SK-N-SH treated with all-trans-retinoic acid at 6 μM for 48 hours (cell line): ENCODE measurements around the gene MAP3K1.

Experiments
- ATAC-seq: fragments of 200-7000 bp; cut with Tn5 transposase; 3 replicates; pipeline ENCODE4 v1.9.1; 2020; ENCODE audit warnings: mild to moderate bottlenecking, moderate library complexity
- ARNTL ChIP-seq: fragments of 450-650 bp; formaldehyde crosslinking; IDR thresholded peaks from 2 replicates; pipeline ENCODE4 v1.5.0; 2020; ENCODE audit warnings: low read depth, mild to moderate bottlenecking, moderate library complexity, borderline replicate concordance
- CREB5 ChIP-seq: fragments of 250-450 bp; sonication (Bioruptor Pico); IDR thresholded peaks from 2 replicates; pipeline ENCODE4 v1.5.1; 2020; ENCODE audit warnings: low read depth, mild to moderate bottlenecking, moderate library complexity
- CSDC2 ChIP-seq: fragments of 250-450 bp; sonication (Bioruptor Pico); IDR thresholded peaks from 2 replicates; pipeline ENCODE4 v1.5.0; 2020; ENCODE audit warnings: mild to moderate bottlenecking, moderate library complexity
- CSRNP3 ChIP-seq: fragments of 250-450 bp; sonication (Bioruptor Pico); IDR thresholded peaks from 2 replicates; pipeline ENCODE4 v1.5.1; 2021; ENCODE audit warnings: mild to moderate bottlenecking, moderate library complexity
- ISL1 ChIP-seq: fragments of 250-450 bp; sonication (Bioruptor Pico); IDR thresholded peaks from 2 replicates; pipeline ENCODE4 v2.1.2; 2022; ENCODE audit warnings: mild to moderate bottlenecking, moderate library complexity
- OSR1 ChIP-seq: fragments of 250-450 bp; sonication (Bioruptor Pico); IDR thresholded peaks from 2 replicates; pipeline ENCODE4 v1.8.0; 2022; ENCODE audit warnings: moderate library complexity, mild to moderate bottlenecking, inconsistent platforms
- PATZ1 ChIP-seq: fragments of 250-450 bp; sonication (Bioruptor Pico); IDR thresholded peaks from 2 replicates; pipeline ENCODE4 v1.8.0; 2020; ENCODE audit warnings: mild to moderate bottlenecking, moderate library complexity, borderline replicate concordance
- POU6F1 ChIP-seq: fragments of 250-450 bp; sonication (Bioruptor Pico); IDR thresholded peaks from 2 replicates; pipeline ENCODE4 v1.8.0; 2021; ENCODE audit warnings: low read depth, mild to moderate bottlenecking, moderate library complexity, borderline replicate concordance
- PPARA ChIP-seq: fragments of 250-450 bp; sonication (Bioruptor Pico); IDR thresholded peaks from 2 replicates; pipeline ENCODE4 v1.5.0; 2020; ENCODE audit warnings: mild to moderate bottlenecking, borderline replicate concordance
- RARB ChIP-seq: fragments of 250-450 bp; sonication (Bioruptor Pico); IDR thresholded peaks from 2 replicates; pipeline ENCODE4 v1.8.0; 2021; ENCODE audit warnings: mild to moderate bottlenecking, moderate library complexity
- SNAI2 ChIP-seq: fragments of 250-450 bp; sonication (Bioruptor Pico); IDR thresholded peaks from 2 replicates; pipeline ENCODE4 v1.5.0; 2020; ENCODE audit warnings: mild to moderate bottlenecking, moderate library complexity
- TCF4 ChIP-seq: fragments of 250-450 bp; sonication (Bioruptor Pico); IDR thresholded peaks from 2 replicates; pipeline ENCODE4 v1.8.0; 2021; ENCODE audit warnings: mild to moderate bottlenecking, moderate library complexity, borderline replicate concordance
- TOX ChIP-seq: fragments of 250-450 bp; sonication (Bioruptor Pico); IDR thresholded peaks from 2 replicates; pipeline ENCODE4 v1.8.0; 2021; ENCODE audit warnings: mild to moderate bottlenecking, moderate library complexity, borderline replicate concordance
- ZC3H10 ChIP-seq: fragments of 250-450 bp; sonication (Bioruptor Pico); IDR thresholded peaks from 2 replicates; pipeline ENCODE4 v1.5.1; 2021; ENCODE audit warnings: mild to moderate bottlenecking, moderate library complexity
- ZFP3 ChIP-seq: fragments of 250-450 bp; sonication (Bioruptor Pico); IDR thresholded peaks from 2 replicates; pipeline ENCODE4 v1.5.0; 2020; ENCODE audit warnings: mild to moderate bottlenecking, moderate library complexity
- ZFP30 ChIP-seq: fragments of 450-650 bp; formaldehyde crosslinking; IDR thresholded peaks from 2 replicates; pipeline ENCODE4 v1.5.0; 2022; ENCODE audit warnings: mild to moderate bottlenecking, moderate library complexity
- ZNF565 ChIP-seq: fragments of 450-650 bp; formaldehyde crosslinking; conservative IDR thresholded peaks from 2 replicates; pipeline ENCODE4 v1.5.0; 2020; ENCODE audit warnings: low read depth, mild to moderate bottlenecking, moderate library complexity
- ZNF70 ChIP-seq: fragments of 450-650 bp; formaldehyde crosslinking; IDR thresholded peaks from 2 replicates; pipeline ENCODE4 v1.5.0; 2020; ENCODE audit warnings: mild to moderate bottlenecking, moderate library complexity
- ZNF8 ChIP-seq: fragments of 450-650 bp; formaldehyde crosslinking; IDR thresholded peaks from 2 replicates; pipeline ENCODE4 v1.5.0; 2020; ENCODE audit warnings: mild to moderate bottlenecking, moderate library complexity

The MAP3K1 gene

GRCh38 chr5:56798521-56798920, 16.8 kb upstream of the MAP3K1 start:
- TF ChIP-seq ZFP3 (CRISPR knock-in tag): no peak
- TF ChIP-seq TOX (CRISPR knock-in tag): no peak
- TF ChIP-seq ZNF565 (CRISPR knock-in tag): no peak
- TF ChIP-seq ISL1 (CRISPR knock-in tag): no peak
- no peak for TF ChIP-seq POU6F1
- TF ChIP-seq RARB (CRISPR knock-in tag): no peak
- TF ChIP-seq ZFP30 (CRISPR knock-in tag): no peak
- TF ChIP-seq TCF4 (CRISPR knock-in tag): no peak
- TF ChIP-seq, all 23 proteins: peak for 0
- no peak for ATAC-seq

- no peak for ATAC-seq
- TF ChIP-seq RARB (CRISPR knock-in tag) (no peak), ZNF565 (CRISPR knock-in tag) (no peak), PATZ1 (CRISPR knock-in tag) (no peak), ZNF70 (CRISPR knock-in tag) (no peak), CSDC2 (CRISPR knock-in tag) (no peak), POU6F1 (no peak), ZFP3 (CRISPR knock-in tag) (no peak)
- TF ChIP-seq, all 23 proteins: peak for 0
These were observed 15.2 kb upstream of the MAP3K1 start for GRCh38 chr5:56800186-56800585.

GRCh38 chr5:56801256-56801655, 14.1 kb upstream of the MAP3K1 start:
- no peak for ATAC-seq
- TF ChIP-seq CREB5 (CRISPR knock-in tag) (no peak), ARNTL (no peak), OSR1 (CRISPR knock-in tag) (no peak), POU6F1 (no peak), SNAI2 (CRISPR knock-in tag) (no peak), ZFP3 (CRISPR knock-in tag) (no peak), PPARA (CRISPR knock-in tag) (no peak), ZC3H10 (CRISPR knock-in tag) (no peak), TOX (CRISPR knock-in tag) (no peak), ZNF565 (CRISPR knock-in tag) (no peak), PATZ1 (CRISPR knock-in tag) (no peak), ZNF70 (CRISPR knock-in tag) (no peak), CSRNP3 (CRISPR knock-in tag) (no peak), ZNF8 (CRISPR knock-in tag) (no peak), ISL1 (CRISPR knock-in tag) (no peak), TCF4 (CRISPR knock-in tag) (no peak), CSDC2 (CRISPR knock-in tag) (no peak)
- TF ChIP-seq, all 23 proteins: peak for 0
